ENCODE measurements around the gene TRMT44. TPM values are rescaled to one million over a fixed set of nuclear protein-coding genes. Genes with fewer than 3 reads are reported as not detected.

Gene TRMT44
- total RNA-seq (2014; rRNA removed; shearing (Covaris generic); ENCODE audit: low replicate concordance), result 6.8 and 19.8 TPM in 2 replicates

GRCh38 chr4:8440492-8441311 is at the start of gene TRMT44, which contains the start of gene ACOX3:
Gene TRMT44 (plus strand): TSS chr4:8440777. CDS start chr4:8440823, 46 bp downstream.
Gene ACOX3 (minus strand): TSS chr4:8440723. CDS start chr4:8416521, 24,202 bp downstream.
- in situ Hi-C loops (cut with HindIII; ENCODE audit: low pct_unique_long_range_greater_than_20kb, low sequenced_read_pairs), result no loop called here
- DNase-seq (ENCODE audit: low read depth), result peak; percentile 81

GRCh38 chr4:8391071-8391470 is 49.5 kb upstream of the TRMT44 start:
- in situ Hi-C loops (cut with HindIII; ENCODE audit: low pct_unique_long_range_greater_than_20kb, low sequenced_read_pairs), result no loop called here
- no peak for DNase-seq (ENCODE audit: low read depth)

- in situ Hi-C loops (cut with HindIII; ENCODE audit: low pct_unique_long_range_greater_than_20kb, low sequenced_read_pairs), result no loop called here
- no peak for DNase-seq (ENCODE audit: low read depth)
Measured at GRCh38 chr4:8391972-8392371, 48.6 kb upstream of the TRMT44 start.

GRCh38 chr4:8392591-8393190 is 47.9 kb upstream of the TRMT44 start:
- no peak for DNase-seq (ENCODE audit: low read depth)
- in situ Hi-C loops (cut with HindIII; ENCODE audit: low pct_unique_long_range_greater_than_20kb, low sequenced_read_pairs), result no loop called here

GRCh38 chr4:8393593-8394038 is 47.0 kb upstream of the TRMT44 start:
- DNase-seq (ENCODE audit: low read depth), result peak; percentile 86
- in situ Hi-C loops (cut with HindIII; ENCODE audit: low pct_unique_long_range_greater_than_20kb, low sequenced_read_pairs), result no loop called here

GRCh38 chr4:8394061-8394519 is 46.5 kb upstream of the TRMT44 start:
- DNase-seq (ENCODE audit: low read depth), result peak; percentile 19

GRCh38 chr4:8394806-8395205 is 45.8 kb upstream of the TRMT44 start:
- in situ Hi-C loops (cut with HindIII; ENCODE audit: low pct_unique_long_range_greater_than_20kb, low sequenced_read_pairs), result no loop called here
- no peak for DNase-seq (ENCODE audit: low read depth)

More at GRCh38 chr4:8394061-8394519, 46.5 kb upstream of the TRMT44 start:
- in situ Hi-C loops (cut with HindIII; ENCODE audit: low pct_unique_long_range_greater_than_20kb, low sequenced_read_pairs), result no loop called here

GRCh38 chr4:8395504-8396296 is 44.9 kb upstream of the TRMT44 start:
- no peak for DNase-seq (ENCODE audit: low read depth)

GRCh38 chr4:8396762-8397406 is 43.7 kb upstream of the TRMT44 start:
- no peak for DNase-seq (ENCODE audit: low read depth)
- in situ Hi-C loops (cut with HindIII; ENCODE audit: low pct_unique_long_range_greater_than_20kb, low sequenced_read_pairs), result no loop called here

More at GRCh38 chr4:8395504-8396296, 44.9 kb upstream of the TRMT44 start:
- in situ Hi-C loops (cut with HindIII; ENCODE audit: low pct_unique_long_range_greater_than_20kb, low sequenced_read_pairs), result no loop called here

- in situ Hi-C loops (cut with HindIII; ENCODE audit: low pct_unique_long_range_greater_than_20kb, low sequenced_read_pairs), result no loop called here
- DNase-seq (ENCODE audit: low read depth), result no peak
Measured at GRCh38 chr4:8398347-8398746, 42.2 kb upstream of the TRMT44 start.

GRCh38 chr4:8399298-8399697 is 41.3 kb upstream of the TRMT44 start:
- DNase-seq (ENCODE audit: low read depth), result no peak
- in situ Hi-C loops (cut with HindIII; ENCODE audit: low pct_unique_long_range_greater_than_20kb, low sequenced_read_pairs), result no loop called here

GRCh38 chr4:8400632-8401325 is 39.8 kb upstream of the TRMT44 start:
- no peak for DNase-seq (ENCODE audit: low read depth)
- in situ Hi-C loops (cut with HindIII; ENCODE audit: low pct_unique_long_range_greater_than_20kb, low sequenced_read_pairs), result no loop called here

- DNase-seq (ENCODE audit: low read depth), result no peak
- in situ Hi-C loops (cut with HindIII; ENCODE audit: low pct_unique_long_range_greater_than_20kb, low sequenced_read_pairs), result no loop called here
Measured at GRCh38 chr4:8401665-8402064, 38.9 kb upstream of the TRMT44 start.

GRCh38 chr4:8402181-8402597 is 38.4 kb upstream of the TRMT44 start:
- no peak for DNase-seq (ENCODE audit: low read depth)
- in situ Hi-C loops (cut with HindIII; ENCODE audit: low pct_unique_long_range_greater_than_20kb, low sequenced_read_pairs), result no loop called here

GRCh38 chr4:8402640-8403039 is 37.9 kb upstream of the TRMT44 start:
- in situ Hi-C loops (cut with HindIII; ENCODE audit: low pct_unique_long_range_greater_than_20kb, low sequenced_read_pairs), result no loop called here
- DNase-seq (ENCODE audit: low read depth), result no peak

GRCh38 chr4:8403173-8403753 is 37.3 kb upstream of the TRMT44 start:
- in situ Hi-C loops (cut with HindIII; ENCODE audit: low pct_unique_long_range_greater_than_20kb, low sequenced_read_pairs), result no loop called here
- peak; percentile 62 for DNase-seq (ENCODE audit: low read depth)

GRCh38 chr4:8403976-8404375 is 36.6 kb upstream of the TRMT44 start:
- in situ Hi-C loops (cut with HindIII; ENCODE audit: low pct_unique_long_range_greater_than_20kb, low sequenced_read_pairs), result no loop called here
- no peak for DNase-seq (ENCODE audit: low read depth)
